Dermis blood vessel endothelial cell (primary cell): Measurements from ENCODE around the gene CDC45. TPM values are rescaled to one million over a fixed set of nuclear protein-coding genes. Genes with fewer than 3 reads are reported as not detected.
"Not testable (repeated sequence)": the region's sequence is repeated elsewhere in the genome, so short reads cannot be mapped to it uniquely, and the experiment has no call there.

Experiments used
- DNase-seq: peaks from one replicate; pipeline ENCODE4 v3.0.0; 2010
- total RNA-seq: library from RNA; depleted of rRNA; stranded (reverse); fragments of >200 nt; gene quantifications from 2 replicates; pipeline ENCODE4 v1.2.3, GENCODE V29; 2014

CDC45 gene
- total RNA-seq, 1 donor from 2014 or later = 12.4 TPM

DNA sequence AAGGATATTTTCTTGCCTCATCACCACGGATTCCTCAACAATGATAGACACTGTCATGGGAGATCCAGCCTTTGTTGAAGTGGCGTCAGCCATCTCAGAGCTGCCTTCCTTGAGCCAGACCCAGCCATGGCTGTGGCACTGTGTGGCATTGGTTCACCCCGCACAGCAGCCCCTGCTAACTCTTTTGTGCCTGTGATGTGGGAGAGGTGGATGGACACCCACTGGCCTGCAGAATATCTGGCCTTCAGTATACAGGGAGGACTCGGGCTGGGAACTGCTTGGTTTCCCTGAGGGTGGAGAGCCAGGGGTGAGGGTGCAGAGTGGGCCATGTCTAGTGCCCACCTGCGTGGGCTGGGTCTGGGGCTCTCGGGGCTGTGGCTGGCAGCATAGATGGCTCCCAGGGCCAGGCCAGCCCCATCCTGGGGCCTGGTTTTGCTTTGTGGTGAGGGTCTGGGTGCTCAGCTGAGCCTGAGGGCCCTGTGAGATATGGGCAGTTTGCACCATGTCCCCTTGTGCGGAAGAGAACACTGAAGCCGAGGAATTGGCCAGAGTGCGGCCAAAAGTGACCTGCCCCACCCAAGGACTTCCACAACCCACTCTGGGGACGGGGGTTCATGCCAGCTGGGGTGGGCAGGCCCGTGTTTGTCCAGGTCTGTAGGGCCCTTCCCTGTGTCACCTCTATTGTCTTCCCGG is 38.3 kb downstream of the CDC45 start:
- DNase-seq = no peak

DNA sequence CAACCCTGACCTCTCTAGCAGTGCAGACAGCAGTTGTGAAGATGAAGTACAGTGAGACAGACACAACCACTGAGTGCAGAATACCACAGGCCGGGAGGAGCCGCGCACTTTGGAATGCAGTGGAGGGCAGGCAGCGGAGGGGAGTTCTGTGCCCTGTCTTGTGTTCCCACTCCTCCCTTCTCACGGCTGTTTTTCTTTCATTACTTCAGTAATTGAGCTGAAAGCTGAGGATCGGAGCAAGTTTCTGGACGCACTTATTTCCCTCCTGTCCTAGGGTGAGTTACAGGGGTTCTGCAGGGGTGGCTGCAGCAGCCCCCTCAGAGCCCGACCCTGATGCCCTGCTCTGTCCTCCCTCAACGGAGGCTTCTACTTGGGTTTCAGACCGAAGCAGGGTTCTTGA is 38.9 kb downstream of the CDC45 start:
- no peak for DNase-seq

DNA sequence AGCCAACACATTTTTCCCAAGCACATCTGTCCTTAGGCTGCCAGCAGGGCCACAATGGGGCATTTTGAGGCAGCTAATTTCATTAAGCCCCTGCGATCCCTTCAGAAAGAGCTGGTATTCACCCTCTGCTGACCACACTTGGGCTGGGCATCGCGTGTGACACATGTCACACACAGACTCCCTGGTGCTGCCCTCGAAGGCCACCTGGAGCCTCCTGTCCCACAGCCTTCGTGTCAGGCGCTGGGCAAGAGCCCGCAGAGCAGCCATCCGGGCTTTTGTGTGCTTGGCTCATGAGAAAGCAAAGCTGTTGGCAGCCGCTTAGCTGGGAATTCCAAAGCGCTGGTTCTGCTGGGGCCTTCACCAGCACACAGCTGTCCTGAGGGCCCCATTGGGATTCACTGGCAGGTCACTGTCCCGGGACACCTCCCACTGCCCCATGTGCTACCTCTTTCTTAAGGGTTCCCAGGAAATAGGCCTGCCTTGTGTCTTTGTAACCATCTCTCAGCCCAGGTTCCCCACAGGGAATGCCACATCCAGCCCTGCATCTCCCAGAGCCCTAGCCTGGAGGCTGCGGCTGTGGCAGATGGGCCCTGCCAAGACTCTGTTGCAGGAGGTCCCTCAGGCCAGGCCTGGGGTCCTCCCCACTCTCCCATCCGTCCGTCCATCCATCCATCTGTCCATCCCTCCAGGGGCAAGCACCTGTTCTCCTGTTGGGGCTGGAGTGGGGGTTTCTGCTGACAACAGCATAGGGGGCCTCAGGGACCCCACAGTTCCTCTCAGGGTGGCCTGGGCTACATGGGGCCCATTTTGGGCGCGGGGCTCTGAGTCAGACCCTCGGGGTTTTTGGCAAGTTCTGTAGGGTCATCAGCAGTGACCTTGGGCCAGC is 39.6 kb downstream of the CDC45 start:
- peak; percentile 21 for DNase-seq

DNA sequence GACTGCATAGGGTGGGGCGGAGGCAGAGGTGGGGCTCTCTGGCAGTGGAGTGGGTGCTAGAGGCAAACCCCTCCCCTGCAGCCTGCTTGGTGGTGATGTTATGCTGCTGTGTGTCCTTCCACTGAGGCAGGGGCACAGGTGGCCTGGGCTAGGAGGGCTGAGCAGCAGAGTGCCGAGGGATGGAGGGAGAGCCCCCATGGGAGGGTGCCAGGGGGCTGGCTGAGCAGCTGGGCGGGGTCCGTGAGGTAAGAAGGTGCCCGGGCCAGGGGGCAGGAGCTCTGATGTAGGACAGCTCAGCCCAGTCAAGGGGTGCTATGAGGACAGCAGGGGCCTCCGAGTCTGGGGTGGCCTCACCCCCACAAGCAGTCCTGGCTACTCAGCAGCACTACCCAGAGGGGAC is 40.3 kb downstream of the CDC45 start:
- no peak for DNase-seq

DNA sequence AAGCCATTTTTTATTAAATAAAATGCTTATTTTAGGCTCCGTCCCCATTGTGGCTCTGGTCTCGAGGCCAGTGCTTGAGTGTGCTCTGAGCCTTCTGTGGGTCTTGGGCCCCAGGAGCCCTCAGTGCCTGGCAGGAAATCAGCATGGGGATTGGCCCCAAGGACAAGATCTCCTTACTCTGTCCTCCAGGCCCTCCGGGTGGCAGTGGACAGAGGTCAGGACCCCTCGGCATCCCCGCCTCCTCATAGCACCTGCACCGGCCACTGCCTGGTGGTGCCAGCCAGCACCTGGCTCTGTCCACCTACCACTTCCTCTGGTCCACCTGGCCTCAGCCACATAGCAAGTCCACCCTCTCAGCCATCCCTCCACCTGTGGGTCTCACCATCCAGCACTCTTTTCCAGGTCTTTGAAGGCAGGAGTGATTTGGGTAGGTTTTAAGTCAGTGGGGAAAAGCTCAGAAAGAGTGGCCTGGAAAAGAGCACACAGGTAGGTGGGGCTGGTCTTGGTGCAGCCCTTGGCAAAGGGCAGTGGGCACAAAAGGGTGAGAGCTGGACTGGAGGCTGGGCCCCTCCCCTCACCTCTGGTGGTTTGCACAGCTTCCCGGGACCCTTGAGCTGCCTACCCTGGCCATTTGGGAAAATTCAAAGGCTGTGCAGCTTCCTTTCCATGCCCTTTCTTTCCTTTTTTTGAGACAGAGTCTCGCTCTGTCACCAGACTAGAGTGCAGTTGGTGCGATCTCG is 41.0 kb downstream of the CDC45 start:
- peak; percentile 22 for DNase-seq

DNA sequence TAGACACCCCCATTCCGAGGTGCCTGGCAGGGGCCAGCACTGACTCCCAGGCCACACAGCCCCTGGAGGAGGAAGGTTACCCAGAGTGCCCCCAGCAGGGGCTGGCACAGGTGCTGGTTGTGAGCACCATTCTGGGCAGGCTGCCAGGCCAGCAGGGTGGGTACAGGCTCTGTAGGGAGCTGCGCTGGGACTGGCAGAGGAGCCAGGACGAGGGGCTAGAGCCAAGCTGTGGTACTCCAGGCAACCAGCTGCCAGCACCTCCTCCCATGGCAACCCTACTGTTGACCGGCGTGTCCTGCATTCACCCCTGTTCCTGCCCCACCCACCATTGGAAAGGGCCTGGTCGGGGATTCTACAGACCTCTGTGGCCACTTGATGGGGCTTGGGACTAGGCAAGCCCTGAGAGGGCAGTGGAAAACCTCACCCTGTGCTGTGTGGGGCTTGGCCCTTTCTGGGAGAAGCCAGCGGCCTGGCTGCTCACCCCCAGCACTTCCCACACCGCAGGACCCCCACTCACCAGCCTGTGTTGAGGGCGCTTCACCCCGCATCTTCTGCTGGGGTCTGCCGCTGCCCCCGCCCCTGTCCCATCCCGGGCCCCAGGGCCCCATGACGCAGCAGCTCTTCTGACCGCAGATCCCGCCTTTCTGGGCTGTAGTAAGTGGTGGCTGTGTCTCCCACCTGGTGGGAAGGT is 42.6 kb downstream of the CDC45 start:
- DNase-seq = peak; percentile 50

DNA sequence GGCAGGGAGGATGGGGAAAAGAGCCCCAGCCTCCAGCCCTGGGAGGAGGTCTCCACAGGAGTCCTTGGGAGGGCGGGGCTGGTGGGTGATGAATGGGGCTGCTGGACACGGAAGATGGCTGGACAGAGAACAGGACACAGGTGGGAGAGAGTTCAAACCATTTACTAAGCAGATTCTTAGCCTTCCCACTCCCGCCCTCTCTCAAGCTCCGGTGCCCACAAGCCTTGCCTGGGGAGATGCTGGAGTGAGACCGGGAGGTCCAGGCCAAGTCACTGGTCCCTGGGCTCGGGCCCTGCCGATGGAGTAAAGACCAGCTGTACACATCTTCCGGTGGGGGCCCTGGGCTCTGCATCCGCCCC is 43.1 kb downstream of the CDC45 start:
- no peak for DNase-seq

DNA sequence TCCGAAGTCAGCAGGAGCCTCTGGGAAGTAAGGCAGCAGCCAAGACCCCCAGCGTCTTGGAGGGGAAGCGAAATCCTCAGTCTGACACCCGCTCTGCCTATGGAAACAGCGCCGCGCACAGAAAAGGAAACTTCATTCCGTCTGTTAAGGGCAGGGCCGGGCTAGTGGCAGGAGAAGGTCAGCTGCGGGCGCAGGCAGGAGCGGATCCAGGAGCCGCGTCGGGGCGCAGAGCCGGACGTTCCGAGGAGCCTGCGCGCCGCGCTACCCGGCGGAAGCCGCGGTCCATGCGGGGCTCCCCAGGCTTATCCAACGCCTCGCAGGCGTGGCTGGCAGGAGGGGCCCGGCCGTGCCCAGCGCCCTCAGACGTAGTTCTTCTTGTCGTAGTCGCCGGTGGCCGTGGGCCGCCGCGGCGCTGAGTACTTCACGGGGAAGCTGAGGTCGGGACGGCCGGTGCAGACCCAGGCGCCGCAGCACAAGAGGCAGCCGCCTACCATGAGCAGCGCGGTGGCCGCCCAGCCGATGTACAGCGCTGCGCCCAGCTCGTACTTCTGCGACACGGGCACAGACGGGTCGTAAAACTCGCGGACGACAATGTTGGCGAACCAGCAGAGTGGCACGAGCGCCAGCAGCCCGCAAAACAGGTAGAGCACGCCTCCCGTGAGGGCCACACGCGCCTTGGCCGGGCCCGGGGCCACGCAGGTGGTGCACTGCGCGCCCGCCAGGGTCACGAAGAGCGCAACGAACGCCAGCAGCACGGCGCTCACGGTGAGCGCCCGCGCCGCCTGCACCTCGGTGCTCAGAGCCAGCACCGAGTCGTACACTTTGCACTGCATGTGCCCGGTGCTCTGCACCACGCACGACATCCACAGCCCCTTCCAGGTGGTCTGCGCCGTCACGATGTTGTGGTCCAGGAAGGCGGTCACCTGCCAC is 43.8 kb downstream of the CDC45 start:
- peak; percentile 70 for DNase-seq

DNA sequence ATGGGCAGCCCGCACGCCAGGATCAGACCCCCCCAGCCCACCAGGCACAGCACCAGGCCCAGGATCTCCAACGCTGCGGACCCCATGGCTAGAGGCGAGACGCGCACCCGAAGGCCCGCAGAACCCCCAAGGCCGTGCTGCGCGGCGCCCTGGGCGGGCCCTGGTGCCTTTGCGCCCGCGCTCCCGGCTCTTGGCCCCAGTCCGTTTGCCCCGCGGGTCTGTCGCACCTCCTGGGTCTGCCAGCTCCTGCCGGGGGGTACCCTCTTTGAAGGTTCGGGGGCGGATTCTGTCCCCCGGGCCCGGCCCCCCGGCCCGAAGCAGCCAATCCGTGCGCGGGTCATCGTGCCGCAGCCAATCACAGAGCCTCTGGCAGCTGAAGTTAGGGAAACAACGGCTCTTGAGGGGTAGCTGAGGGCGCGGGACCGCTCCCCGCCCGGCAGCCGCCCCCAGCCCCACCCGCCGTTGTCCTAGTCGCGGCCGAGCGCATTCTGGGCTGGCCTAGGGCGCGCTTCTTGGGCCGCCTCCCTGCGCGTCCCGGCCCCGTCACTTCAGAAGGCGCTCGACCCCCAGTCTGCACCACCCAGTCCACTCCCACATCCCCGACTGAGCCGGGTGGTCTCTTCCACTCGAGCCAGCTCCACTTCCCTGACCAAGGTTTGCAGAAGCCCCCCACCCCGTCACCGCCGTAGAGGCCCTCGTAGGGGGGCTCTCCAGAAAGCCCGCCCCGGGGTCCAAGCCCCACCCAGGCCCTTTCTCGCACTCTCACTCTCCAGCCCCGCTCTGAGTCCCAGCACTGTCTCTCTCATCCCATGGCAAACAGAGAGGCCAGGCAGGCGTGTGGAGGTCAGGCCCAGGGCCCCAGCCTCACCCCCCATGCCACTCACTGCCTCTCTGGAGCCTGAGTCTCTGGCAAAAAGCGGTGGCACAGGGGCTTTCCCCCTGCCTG is 44.7 kb downstream of the CDC45 start, which contains the start of gene CLDN5:
TSS of gene CLDN5 (minus strand) at position 241 of the 946 bp plus-strand sequence. CDS start at position 86, 155 bp downstream.
- peak; percentile 95 for DNase-seq

DNA sequence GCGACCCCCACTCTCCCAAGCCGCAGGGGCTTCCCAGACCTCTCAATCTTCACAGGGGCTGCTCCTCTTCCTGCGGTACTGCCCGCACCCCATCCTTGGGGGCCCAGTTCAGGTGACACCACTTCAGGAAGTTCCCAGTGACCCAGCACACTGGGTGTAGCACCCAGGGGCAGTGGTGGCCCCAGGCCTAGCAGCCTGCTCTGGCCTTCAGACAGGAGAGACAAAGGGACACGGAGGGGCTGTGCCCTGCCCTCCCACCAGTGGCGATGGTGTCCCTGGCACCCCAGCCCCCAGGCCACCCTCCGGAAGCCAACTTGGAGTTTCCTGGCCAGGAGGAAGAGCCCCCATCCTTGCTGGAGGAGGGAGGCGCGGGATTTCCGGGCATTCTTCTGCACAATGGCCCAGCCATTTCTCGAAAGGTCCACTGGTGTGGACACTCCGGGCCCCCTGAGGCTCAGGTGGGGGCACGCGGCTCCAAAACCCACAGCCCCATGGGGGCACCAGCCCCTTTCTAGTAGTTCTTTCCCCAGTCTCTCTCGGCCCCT is 45.5 kb downstream of the CDC45 start:
- peak; percentile 70 for DNase-seq

DNA sequence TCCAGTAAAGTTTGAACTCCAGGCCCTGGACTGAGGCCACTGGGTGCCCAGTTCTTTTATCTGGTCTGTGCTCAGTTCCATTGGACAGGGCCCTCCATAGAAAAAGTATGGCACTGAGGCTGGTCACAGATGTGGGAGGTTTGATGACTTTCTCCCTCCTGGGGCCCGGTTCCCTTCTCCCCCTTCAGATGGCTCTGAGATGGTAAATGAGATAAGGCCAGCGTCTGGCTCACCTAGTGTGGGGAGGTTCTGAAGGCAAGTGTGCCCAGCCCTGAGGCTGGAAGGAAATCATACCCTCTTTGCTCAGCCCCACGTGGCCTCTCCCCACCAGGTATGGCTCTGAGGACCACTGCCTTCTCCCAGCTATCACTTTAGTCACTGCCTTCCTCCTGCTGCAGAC is 45.9 kb downstream of the CDC45 start:
- DNase-seq = no peak

DNA sequence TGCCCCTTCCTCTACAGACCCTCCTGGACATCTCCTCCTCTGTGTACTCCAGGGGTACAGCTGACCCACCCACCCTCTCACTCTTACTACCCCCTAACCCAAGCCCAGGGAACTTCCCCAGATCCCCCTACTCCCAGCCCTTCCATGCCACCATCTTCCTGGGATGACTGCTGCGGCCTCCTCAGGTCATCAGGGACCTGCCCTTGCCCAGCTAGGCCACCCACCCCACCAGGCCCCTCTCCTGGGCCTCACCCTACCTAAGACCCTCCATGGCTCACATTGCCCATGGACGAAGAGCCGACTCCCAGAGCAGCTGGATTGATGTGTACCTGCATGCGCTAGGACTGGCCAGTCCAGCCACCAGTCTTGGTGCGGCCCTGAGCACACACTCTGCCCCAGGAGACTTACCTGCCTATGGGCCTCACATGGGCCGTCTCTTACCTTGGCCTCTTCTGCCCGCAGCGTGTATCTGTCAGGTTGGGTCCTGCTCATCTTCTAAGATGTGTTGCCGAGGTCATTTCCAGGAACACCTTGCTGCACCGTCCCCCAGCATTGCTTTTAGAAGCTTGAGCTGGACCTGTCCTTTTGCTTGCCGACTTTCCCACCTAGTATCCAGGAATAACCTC is 46.5 kb downstream of the CDC45 start:
- DNase-seq = no peak

DNA sequence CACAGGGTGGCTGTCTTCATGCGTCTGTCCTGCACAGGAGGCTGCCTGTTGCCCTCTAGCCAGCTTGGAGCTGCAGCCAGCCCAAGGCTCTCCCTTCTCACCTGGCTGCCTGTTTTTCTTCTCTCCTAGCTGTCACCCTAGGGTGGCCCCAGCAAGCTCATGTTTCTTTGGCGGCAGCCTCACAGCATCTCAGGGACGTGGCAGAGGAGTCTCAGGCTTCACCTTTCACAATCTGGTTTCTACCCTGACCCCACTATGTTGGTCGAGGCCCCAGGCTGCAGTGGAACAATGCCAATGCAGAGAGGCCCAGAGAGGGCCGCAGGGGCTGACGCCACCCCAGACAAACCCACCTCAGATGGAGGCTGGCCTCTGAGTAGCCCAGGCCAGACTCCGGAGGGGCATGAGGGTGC is 47.0 kb downstream of the CDC45 start:
- DNase-seq = no peak

DNA sequence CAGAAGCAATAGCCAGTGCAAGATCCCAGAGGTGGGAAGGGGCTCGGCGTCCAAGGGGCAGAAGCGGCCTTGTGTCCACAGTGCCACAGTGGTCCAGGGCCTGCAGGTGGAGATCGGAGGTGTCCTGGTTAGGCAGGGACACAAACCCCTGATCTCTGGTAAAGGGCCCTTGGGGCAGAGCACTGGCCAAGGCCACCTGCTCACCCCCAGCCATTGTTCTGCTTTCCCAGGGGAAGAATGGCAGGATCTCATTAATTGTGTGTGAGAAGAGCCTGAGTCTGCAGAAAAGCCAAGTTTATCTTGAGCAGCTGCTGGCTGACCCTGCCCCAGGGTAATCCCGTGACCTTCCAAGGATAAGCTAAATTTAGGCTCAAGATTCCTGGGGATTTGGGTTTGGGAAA is 47.6 kb downstream of the CDC45 start:
- DNase-seq = peak; percentile 78

DNA sequence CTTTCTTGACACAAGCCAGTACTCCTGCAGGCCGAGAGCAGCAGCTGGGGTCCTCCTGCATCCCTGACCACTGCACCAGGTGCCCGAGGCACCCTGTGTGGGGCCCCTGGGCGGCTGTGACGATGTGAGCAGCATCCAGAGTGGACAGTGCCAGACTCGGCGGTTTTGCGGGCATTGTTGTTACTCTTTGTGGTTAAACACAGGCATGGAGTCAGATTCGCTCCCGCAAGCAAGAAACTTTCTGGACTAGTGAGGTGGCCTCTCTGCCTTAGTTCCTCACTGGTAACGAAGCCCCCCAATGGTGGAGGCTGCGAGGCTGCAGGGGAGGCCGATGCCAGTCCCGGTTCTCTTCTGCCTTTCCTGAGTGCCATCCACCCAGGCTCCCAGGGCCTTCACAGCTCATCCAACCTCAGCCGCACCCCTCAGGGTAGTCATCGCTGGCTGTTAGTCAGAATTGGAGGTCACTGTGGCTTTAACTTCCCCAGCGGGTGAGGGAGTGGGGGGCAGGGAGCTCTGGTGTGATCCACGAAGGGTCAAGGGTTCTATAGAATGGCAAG is 48.2 kb downstream of the CDC45 start:
- no peak for DNase-seq

DNA sequence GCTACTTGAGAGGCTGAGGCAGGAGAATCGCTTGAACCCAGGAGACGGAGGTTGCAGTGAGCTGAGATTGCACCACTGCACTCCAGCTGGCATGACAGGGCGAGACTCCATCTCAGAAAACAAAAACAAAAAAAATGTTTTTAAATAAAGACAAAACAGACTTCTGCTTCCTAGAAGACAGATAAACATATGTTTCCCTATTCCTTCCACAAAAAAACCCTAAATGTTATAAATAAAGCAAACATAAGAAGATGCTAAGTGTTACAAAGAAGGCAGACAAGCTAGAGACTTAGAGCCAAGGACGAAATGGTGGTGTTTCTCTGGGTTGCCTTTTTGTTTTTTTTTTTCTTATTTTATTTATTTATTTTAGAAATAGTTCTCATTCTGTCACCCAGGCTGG is 50.1 kb downstream of the CDC45 start:
- DNase-seq = no peak

DNA sequence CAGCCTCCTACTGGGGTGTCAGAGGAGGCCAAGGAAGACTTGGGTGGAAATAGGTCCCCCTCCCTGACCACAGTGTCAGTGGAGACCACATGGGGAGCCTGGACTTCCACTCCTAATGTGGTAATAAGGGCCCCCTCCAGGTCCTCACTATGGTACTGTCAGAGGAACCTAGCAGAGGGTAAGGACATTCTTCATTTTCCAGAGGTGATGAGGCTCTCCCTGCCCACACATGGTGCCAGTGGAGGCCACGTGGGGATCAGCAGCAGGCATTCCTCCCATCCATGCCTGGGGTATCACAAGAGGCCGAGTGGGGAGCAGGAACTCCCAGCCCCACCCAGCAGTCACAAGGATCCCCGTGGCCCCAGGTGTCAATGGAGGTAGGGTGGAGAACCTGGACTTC is 51.0 kb downstream of the CDC45 start:
- no peak for DNase-seq

DNA sequence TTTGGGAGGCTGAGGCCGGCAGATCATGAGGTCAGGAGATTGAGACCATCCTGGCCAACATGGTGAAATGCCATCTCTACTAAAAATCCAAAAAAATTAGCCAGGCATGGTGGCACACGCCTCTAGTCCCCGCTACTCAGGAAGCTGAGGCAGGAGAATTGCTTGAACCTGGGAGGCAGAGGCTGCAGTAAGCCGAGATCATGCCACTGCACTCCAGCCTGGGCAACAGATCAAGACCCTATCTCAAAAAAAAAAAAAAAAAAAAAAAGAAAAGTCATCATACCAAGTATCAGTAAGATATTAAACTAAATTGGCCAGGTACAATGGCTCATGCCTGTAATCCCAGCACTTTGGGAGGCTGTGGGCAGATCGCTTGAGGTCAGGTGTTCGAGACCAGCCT is 51.6 kb downstream of the CDC45 start:
- DNase-seq = not testable (repeated sequence)

DNA sequence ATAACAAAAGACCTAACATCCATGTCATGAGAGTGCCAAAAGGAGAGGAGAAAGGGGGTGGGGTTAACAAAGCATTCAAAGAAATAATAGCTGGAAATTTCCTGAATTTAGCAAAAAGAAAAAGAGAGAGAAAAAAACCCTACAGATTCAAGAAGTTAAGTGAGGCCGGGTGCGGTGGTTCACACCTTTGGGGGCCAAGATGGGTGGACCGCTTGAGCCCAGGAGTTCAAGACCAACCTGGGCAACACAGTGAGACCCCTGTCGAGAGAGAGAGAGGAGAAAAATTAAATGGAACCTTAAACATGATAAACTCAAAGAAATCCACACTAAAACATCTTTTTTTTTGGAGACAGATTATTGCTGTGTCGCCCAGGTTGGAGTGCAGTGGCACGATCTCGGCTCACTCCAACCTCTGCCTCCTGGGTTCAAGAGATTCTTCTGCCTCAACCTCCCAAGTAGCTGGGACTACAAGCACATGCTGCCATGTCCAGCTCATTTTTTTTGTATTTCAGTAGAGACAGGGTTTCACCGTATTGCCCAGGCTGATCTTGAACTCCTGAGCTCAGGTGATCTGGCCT is 53.4 kb downstream of the CDC45 start:
- DNase-seq = peak; percentile 32
